ENCODE results near the gene TRIM66.
A peak's percentile ranks its signal among the peaks of the same experiment; 100 is the strongest.
"Not testable (repeated sequence)": the region's sequence is repeated elsewhere in the genome, so short reads cannot be mapped to it uniquely, and the experiment has no call there.

Gene TRIM66

DNA sequence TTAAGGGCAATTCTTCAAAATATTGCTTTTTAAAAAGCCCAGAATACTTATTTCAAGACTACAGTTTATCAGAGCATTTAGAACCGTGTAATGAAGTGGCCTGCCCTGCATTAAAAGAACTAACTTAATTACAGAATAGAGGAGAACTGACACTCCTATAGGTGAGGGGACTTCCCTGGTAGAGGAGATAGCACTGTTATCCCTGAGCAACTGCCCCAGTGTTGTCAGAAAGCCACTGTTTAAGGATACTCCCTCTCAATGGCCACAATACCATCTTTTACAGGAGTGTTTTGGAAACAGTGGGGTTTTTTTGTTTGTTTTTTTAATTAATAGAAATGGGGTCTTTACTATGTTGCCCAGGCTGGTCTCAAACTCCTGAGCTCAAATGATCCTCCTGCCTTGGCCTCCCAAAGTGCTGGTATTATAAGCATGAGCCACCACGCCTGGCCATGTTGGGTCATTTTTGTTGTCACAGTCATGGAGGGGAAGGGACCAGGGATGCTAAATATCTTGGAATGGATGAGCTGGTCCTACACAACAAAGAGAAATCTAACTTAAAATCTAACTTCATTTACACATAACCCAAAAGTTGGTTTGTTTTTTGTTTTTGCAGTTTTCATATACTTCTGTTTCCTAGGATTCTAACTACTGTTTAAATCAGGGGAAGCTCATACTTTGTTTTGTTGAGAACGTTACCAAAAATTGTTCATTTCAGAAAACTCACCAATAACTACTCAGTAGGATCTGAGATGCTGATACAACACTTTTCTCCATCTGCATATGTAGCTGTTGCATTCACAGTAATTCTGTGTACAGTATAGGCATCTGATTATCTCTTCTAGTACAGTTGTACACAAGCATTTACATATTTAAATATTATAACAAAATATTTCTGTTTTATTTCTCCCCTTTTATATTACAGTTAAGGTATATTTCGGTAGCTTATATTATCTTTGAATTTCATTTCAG lies 8.2 kb upstream of the TRIM66 start:
- DNase-seq (ENCODE audit: low spot score): no peak

DNA sequence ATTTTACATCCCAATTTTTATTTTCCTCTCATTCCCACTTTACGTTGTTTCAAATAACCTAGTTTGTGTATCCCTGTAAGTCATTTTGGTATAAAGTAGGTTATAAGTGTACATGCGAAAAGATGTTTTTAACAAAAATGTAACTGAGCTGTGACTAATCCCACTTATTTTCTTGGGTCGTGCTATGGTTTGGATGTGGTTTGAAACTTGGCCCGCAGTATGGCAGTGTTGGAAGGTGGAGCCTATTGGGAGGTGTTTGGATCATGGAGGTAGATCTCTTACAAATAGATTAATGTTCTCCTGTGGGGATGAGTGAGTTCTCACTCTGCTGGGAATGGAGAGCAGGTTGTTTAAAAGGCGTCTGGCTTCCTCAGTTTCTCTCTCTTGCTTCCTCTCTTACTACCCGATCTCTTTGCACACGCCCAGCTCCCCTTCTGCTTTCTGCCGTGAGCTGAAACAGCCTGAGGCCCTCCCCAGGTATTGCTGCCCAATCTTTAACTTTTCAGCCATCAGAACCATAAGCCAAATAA lies 7.3 kb upstream of the TRIM66 start:
- DNase-seq (ENCODE audit: low spot score): no peak

DNA sequence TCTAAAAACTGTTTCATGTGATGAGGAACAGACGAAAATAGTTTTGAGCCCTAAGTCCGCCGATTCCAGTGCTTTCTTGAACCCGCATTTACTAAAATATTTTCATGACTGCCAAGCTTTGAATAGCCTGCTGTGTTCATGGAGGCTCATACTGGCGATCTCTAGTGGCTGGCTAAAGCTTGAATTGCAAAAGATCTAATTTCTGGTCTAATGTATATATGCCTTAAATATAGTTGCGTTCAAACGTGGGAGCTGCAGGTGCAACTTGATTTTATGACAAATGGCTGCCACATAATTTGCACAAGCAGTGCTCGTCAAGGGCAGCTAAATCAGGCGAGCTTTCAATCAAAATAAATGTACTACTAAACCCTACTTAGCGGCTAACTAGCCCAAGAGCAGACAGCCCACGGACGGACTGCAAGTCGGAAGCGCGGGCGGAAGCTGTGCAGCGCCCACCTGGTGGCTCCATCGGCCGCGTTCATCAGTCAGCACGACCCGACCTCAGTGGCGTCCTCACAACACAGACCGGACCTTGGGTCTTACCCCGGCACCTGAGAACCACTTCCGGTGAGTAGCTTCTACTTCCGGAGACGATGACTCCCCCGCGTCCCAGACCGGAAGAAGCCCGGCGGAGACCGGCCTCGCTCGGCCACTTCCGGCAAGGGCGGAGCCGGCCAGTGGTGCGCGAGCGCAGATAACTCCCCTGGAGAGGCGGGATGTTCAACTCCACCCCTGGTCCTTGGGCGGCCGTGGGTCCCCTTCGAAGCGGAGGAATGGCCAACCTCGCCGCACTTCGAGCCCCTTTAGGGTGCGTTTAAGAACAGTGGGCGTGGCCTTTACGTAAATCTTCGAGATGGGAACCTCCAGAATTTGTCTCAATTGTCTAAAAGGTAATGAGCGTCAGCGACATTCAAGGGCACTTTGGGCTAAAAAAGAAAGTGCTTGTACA lies 6.2 kb upstream of the TRIM66 start:
- DNase-seq (ENCODE audit: low spot score): peak; percentile 81

DNA sequence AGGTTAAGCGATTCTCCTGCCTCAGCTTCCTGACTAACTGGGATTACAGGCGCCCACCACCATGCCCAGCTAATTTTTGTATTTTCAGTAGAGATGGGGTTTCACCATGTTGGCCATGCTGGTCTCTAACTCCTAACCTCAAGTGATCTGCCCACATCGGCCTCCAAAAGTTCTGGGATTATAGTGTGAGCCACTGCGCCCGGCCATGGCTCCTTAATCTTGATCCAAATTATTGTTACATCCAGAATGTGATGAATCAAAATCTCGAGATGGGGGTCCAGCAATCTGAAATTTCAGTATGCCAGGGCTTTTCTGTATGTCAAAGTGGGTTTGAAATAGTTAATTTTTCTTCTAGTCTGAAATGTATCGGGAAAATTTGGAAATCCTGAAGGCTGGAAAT lies 3.9 kb upstream of the TRIM66 start:
- DNase-seq (ENCODE audit: low spot score): no peak

DNA sequence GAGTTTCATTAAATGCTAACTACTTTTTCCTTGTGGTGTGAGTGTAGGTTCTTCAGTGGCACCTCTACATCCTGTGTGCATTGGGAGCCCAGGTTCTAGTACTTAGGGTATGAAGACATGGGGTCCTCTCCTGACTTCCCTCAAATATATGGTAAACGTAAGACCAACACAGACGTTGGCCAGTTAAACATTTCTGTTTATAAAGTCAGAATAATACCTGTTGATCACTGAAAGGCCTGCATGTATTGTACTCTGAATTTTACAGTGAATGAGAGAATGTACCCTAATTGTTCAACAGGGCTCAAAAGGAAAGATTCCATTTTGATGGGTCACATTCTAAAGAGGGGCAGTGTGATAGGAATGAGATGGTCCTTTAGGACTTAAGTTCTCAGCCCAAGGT lies 3.4 kb upstream of the TRIM66 start:
- DNase-seq (ENCODE audit: low spot score): no peak

DNA sequence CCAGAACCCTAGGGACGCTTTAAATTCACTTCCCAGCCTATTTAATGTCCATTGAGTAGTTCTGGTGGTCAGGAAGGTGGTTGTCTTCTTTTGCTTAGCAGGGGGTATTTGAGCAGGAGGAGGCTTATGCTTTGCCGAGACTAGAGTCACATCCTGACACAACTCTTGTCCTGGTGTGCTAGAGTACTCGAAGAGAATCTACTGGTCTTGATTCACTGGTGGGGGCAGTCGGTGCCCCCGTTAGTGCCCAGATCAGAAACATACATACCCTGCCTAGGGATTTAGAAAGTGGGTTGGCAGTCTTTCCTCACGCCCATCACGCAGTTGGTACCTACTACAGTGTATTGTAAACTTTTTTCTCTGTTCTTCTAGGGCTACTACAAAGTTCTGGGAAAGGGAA lies 2.8 kb upstream of the TRIM66 start:
- DNase-seq (ENCODE audit: low spot score): no peak

DNA sequence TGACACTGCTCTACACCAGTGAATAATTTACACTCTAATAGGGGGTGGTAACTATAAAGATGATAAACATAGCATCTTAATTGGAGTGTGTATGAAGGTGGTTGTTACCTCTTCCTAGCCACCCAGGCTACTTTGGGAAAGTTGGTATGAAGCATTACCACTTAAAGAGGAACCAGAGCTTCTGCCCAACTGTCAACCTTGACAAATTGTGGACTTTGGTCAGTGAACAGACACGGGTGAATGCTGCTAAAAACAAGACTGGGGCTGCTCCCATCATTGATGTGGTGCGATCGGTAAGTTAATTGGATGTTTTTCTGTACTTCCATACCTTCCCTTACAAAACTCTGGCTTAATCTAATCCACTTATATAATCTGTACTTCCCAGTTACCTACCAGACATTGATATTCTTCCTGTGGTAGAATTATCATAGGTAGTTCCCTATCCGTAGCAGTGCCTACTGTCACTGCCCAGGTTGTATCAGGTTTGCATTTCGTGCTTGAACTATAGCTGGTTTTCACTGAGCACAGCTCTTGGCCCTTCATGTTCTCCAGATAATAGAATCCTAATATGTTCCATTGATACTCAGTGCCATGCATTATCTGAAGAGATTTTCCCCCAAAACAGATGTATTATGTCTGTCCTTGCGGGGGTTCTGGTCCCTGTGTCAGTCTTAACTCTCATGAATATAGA lies 2.3 kb upstream of the TRIM66 start:
- DNase-seq (ENCODE audit: low spot score): no peak

DNA sequence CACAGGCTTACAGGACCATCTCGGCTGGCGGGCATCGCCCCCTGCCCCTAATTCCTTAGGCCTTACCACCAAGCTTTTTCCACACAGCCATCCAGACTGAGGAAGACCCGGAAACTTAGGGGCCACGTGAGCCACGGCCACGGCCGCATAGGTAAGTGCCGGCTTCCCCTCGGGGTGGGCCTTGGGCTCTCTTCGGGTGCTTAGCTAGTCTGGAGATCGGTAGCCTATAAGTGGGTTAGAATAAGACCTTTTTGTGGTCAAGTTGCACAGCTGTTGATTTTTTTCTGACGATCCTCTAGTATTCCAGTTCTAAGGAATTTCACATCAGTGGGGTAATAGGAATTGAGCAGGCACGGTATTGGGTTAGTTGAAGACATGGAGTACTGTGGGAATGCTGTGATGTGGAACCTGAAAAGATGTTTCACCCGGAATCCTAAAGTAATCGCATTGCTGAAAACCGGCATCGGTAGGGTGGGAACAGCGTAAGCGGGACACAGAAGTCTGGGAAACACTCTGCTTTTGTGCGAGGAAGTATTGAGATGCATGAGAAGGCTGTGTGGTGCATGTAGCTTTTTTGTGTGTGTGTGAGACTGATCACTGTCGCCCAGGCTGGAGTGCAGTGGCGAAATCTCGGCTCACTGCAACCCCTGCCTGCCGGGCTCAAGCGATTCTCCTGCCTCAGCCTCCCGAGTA lies 796 bp upstream of the TRIM66 start:
- DNase-seq (ENCODE audit: low spot score): no peak

DNA sequence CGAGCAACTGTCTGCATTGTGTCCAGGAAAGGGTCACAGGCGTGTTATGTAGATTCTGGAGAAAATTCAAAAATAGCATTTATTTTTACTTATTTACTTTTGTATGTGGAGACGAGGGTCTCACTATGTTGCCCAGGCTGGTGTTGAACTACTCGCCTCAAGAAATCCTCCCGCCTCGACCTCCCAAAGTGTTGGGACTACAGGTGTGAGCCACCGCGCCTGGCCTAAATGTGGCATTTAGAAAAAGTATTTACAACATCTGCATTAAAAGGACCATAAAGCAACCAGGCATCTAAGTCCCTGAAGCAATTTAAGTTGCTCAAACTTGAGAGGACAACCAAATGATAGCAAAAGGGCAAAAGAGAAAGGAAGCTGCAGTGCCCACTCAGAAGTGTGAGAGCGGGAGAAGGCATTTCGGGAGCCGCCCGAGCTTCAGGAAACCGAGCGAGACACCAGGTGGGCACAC lies 595 bp downstream of the TRIM66 start:
- DNase-seq (ENCODE audit: low spot score): no peak

DNA sequence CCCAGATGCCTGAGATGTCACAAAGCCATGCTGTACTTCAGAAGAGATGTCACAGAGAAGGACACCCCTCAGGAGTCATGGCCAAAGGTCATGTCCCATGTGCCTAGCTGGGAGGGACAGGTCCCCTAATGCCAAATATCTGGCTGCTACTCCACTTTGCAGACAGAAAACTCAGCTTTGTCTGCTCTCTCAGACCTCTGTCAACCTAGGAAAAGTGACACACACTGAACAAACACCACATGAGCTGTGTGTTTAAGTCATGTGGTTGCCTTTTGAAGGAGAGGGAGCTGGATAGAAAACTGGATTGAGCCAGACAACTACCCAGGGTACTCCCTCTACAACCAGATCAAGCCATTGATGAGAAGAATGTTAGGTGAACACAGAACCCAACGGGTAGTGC lies 3.5 kb downstream of the TRIM66 start:
- DNase-seq (ENCODE audit: low spot score): no peak

DNA sequence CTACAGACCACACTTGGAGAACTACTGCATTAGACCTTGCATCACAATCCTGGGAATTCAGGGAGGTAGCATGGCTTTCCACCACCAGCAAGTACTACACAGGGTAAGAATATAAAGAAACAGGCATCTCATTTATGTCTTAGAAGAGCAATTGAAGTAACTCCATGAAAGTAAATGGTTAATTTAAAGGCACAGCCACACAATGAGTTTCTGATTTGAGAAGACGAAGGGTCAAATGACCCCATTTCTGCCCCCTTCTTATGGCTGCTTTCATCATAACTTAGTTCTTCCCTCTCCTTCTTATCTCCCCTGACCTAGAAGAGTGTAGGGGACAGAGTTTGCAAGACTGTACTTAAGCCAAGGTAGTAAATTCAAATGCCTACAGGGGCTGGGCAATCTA lies 6.0 kb downstream of the TRIM66 start:
- DNase-seq (ENCODE audit: low spot score): no peak

DNA sequence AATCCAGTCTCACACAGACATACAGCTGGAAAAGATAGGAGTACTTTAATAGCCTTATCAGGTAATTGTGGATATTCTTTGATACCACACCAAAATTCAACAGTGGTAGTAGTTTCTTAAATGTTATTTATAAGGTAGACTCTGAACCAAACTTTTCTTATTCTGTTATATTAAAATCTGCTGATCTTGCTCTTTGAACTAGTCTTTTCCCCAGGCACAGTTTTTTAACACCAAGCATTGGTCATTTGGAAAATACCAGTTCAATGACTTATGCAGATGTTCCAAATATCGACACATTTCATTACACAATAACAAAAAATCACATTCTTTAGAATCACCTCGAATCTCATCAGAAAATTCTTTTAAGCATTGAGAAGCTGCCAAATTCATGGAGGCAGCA lies 7.6 kb downstream of the TRIM66 start:
- no peak for DNase-seq (ENCODE audit: low spot score)

DNA sequence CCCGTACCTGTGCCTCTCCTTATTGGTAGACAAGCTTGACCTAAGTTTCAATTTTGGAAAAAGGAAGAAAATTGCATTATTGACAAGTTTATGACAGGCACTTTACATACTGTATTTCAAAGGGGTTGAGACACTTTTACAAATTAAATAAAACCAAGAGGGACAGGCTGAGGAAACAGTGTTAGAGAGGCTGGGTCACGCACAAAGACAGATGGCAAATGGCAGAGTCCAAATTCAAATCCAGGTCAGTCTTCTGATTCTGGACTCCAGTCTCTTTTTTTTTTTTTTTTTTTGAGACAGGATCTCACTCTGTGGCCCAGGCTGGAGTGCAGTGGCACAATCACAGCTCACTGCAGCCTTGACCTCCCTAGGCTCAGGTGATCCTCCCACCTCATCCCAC lies 10.1 kb downstream of the TRIM66 start:
- no peak for DNase-seq (ENCODE audit: low spot score)

DNA sequence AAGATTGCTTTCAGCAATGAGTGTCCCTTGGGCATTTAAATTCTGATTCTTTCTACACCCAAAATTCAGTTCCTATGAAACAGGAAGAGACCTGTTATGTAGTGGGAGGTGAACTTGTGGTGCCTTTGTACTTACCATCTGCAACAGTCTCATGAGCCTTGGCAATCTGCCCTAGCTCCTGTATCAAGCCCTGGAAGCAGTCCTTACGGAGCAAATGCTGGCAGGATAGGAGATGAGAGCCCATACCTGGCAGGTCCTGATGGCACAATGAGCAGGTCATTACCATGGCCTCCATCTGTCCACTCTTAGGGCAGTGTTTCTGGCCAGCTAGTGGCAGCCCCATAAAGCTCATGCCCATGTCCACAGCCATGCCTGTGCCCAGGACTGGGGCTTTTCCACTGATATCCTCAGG lies 10.8 kb downstream of the TRIM66 start:
- no peak for DNase-seq (ENCODE audit: low spot score)

DNA sequence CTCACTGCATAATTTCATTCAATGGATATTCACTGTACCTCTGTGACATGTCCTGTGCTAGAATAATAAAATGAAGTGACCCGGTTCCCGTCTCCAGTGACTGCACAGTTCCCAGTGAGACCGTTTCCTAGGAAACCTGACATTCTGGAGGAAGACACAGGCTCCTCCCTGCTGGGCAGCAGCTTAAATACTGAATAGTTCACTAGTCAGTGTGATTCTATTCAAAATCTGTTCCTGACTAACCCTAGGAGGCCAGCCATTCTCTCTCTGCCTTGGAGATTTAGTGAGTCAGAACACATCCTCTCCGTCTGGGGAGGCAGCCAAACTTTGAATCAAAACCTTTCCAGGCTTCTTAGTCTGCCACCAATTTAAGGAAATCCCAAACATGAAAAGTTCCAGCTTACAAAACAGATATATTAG lies 11.3 kb downstream of the TRIM66 start:
- no peak for DNase-seq (ENCODE audit: low spot score)

DNA sequence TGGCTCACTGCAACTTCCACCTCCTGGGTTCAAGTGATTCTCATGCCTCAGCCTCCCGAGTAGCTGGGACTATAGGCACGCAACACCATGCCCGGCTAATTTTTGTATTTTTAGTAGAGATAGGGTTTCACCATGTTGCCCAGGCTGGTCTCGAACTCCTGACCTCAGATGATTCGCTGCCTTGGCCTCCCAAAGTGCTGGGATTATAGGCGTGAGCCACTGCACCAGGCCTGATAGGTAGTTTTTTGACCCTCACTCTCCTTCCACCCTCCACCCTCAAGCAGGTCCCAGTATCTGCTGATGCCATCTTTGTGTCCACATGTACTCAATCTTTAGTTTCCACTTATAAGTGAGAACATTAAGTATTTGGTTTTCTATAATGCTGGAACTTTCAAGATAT lies 12.4 kb downstream of the TRIM66 start:
- not testable (repeated sequence) for DNase-seq (ENCODE audit: low spot score)

DNA sequence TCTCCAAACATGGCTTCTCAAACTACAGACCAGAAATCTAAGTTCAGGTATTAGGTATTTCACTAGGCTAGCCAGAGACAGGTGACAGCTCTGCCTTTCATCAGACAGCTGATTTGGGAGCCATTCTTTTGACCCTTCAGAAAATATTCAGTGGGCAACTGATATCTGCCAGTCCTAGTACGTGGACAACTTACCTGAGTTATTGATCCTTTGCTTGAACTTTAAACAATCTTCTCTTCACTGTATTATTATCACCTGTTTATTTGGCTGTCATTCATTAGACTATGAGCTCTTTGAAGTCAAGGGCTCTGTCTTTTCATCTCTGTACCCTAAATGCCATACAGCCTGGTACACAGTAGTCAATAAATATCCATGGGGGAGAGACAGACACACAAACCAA lies 17.2 kb downstream of the TRIM66 start:
- DNase-seq (ENCODE audit: low spot score): no peak

DNA sequence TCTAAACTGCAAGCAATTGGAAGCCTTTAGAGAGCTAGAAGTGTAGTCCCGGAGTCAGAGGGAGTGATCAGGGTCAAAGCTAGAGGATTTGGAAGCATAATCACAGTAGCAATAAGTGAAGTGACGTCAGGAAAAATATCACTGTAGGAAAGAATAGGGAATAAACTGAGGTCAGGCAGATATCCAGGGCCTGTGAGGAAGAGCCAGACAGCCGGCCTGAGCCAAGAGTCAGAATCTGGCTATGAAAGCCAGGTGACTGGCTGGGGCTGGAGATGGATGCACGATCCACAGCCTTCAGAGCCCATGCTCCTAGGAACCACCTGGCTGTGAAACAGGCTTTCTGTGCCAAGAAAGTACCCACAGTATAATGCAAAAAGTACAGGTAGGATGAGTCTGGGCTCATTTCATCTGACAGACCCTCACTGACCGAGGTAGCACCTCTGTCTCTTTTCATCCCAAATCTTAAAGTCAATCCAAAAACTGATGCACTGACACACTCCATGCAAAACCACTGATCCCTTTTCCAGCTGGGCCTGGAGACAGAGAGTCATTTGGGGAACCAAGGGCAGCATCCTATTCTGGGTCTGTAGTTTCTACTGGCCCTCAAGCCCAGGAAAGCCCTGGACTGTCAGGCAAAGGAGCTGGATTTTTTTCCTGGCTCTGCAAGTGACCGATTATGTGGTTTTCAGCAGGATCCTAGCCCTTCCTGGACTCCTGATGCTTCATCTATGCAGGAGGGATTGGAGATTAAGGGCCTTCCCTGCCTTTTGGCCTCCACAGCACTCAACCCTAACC lies 21.3 kb downstream of the TRIM66 start:
- no peak for DNase-seq (ENCODE audit: low spot score)

DNA sequence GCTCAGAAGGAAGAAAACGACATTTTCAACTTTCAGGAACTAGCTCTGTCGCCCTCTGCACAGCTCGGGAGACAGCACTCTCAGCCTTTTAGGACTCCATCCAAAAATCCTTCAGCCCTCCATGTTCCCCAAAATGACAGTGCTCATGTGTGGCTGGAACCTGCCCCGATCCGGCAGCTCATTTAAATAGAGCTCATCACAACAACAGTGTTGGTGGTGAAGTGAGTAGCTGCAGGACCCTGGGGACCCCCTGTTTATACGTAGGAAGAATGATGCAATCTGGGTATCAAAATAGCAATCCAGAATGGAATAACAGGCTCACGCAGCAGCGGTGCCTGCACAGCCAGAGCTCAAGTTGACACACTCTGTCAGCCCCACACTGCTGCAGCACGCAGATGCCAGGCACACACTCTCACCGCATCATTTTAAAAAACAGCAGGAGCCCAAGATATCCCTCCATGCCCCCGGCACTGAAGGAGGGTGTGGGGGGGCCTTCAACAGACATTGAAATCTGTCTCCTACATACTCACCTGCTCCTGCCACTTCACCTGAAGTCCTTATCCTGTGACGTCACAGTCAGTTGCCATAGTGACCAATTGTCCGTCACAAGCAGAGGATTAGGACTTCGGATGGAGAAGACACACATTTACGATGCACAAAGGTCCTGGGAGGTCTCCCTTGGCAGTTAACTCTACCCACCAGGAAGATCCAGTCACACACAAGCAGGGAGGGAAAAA lies 24.0 kb downstream of the TRIM66 start:
- DNase-seq (ENCODE audit: low spot score): no peak

DNA sequence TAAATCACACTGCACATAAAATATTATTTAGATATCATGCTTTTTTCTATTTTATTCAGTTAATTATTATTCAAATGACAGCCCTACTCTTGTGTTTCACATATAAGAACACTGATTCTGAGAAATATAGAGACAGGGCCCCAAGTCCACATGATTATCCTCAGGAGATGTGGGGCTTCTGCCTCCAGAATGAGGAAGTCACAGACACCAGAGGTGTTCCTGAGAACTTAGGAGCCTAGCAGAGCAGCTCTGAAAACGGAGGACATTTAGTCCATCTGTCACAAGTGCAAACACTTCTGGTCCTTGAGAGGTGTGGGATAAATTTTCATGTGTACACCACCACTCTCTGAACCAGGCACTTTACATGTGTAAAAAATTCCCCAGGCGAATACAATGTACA lies 26.2 kb downstream of the TRIM66 start:
- no peak for DNase-seq (ENCODE audit: low spot score)
